Endothelial cell (in vitro differentiated cells): Measurements from ENCODE around the gene DCLK2. TPM values are rescaled to one million over a fixed set of nuclear protein-coding genes. Genes with fewer than 3 reads are reported as not detected.

ENCODE experiments used
- DNase-seq: peaks from one replicate; pipeline ENCODE4 v3.0.0; 2021; ENCODE audit warnings: low spot score
- H3K27ac Mint-ChIP-seq: one replicate; pipeline ENCODE4 v1.8.0; 2021; ENCODE audit warnings: mixed read lengths, inconsistent platforms; ENCODE audit not compliant: unreplicated experiment
- H3K27me3 Mint-ChIP-seq: one replicate; pipeline ENCODE4 v1.8.0; 2021; ENCODE audit warnings: mild to moderate bottlenecking, moderate library complexity, mixed read lengths, inconsistent platforms; ENCODE audit not compliant: unreplicated experiment
- H3K36me3 Mint-ChIP-seq: one replicate; pipeline ENCODE4 v1.8.0; 2021; ENCODE audit warnings: mild to moderate bottlenecking, low read depth, mixed read lengths, inconsistent platforms; ENCODE audit not compliant: unreplicated experiment
- H3K4me1 Mint-ChIP-seq: one replicate; pipeline ENCODE4 v1.8.0; 2021; ENCODE audit warnings: mild to moderate bottlenecking, mixed read lengths, inconsistent platforms; ENCODE audit not compliant: unreplicated experiment
- H3K4me3 Mint-ChIP-seq: one replicate; pipeline ENCODE4 v1.8.0; 2021; ENCODE audit warnings: mild to moderate bottlenecking, mixed read lengths, inconsistent platforms; ENCODE audit not compliant: unreplicated experiment
- H3K9me3 Mint-ChIP-seq: one replicate; pipeline ENCODE4 v1.8.0; 2021; ENCODE audit warnings: mixed read lengths, inconsistent platforms; ENCODE audit not compliant: unreplicated experiment
- CTCF ChIP-seq: fragments of 200-600 bp; sonication (generic); IDR thresholded peaks from one replicate; pipeline ENCODE4 v1.5.0; 2021; ENCODE audit warnings: antibody characterized with exemption; ENCODE audit not compliant: unreplicated experiment
- total RNA-seq: library from RNA; stranded (reverse); fragmentation: NEBNext Ultra II Directional; extraction: Animal tissue kit (Norgen Biotek cat#: 25700); gene quantifications from one replicate; pipeline ENCODE4 v1.2.1, GENCODE V29; 2021; ENCODE audit not compliant: unreplicated experiment

DCLK2 gene
- total RNA-seq, 1 donor from 2014 or later, result 7.8 TPM

- no peak overlapping the region for H3K27ac Mint-ChIP-seq
- H3K4me1 Mint-ChIP-seq, result peaks cover 4% of the 10 kb centered on the region
- peaks cover 15% of the 10 kb centered on the region for H3K36me3 Mint-ChIP-seq
- peaks cover 2% of the 10 kb centered on the region for H3K27me3 Mint-ChIP-seq
- DNase-seq, result no peak
- H3K4me3 Mint-ChIP-seq, result no peak overlapping the region
- TF ChIP-seq CTCF, result no peak
- peaks cover 4% of the 10 kb centered on the region for H3K9me3 Mint-ChIP-seq
These were observed 88.8 kb downstream of the DCLK2 start for GRCh38 chr4:150167054-150167453.

- no peak for DNase-seq
- Mint-ChIP-seq H3K4me1 (peaks cover 51% of the 10 kb centered on the region), H3K9me3 (no peaks in the 10 kb centered on the region), H3K36me3 (peaks cover 4% of the 10 kb centered on the region), H3K4me3 (no peak overlapping the region), H3K27me3 (peaks cover 4% of the 10 kb centered on the region), H3K27ac (peak overlapping the region; percentile 99)
- no peak for TF ChIP-seq CTCF
These were observed 95.2 kb downstream of the DCLK2 start for GRCh38 chr4:150173432-150173861.

GRCh38 chr4:150173982-150174398 lies 95.7 kb downstream of the DCLK2 start:
- no peaks in the 10 kb centered on the region for H3K36me3 Mint-ChIP-seq
- H3K27me3 Mint-ChIP-seq, result peaks cover 4% of the 10 kb centered on the region
- peak; percentile 45 for DNase-seq
- no peak for TF ChIP-seq CTCF
- H3K9me3 Mint-ChIP-seq, result no peaks in the 10 kb centered on the region
- peaks cover 53% of the 10 kb centered on the region for H3K4me1 Mint-ChIP-seq
- H3K27ac Mint-ChIP-seq, result peak overlapping the region; percentile 99
- no peak overlapping the region for H3K4me3 Mint-ChIP-seq

GRCh38 chr4:150176547-150176946 lies 98.3 kb downstream of the DCLK2 start:
- no peak for DNase-seq
- no peak for TF ChIP-seq CTCF
- Mint-ChIP-seq H3K27me3 (peaks cover 3% of the 10 kb centered on the region), H3K4me1 (peaks cover 59% of the 10 kb centered on the region), H3K36me3 (no peaks in the 10 kb centered on the region), H3K9me3 (no peaks in the 10 kb centered on the region), H3K27ac (no peak overlapping the region), H3K4me3 (no peak overlapping the region)

- Mint-ChIP-seq H3K4me3 (no peak overlapping the region), H3K27ac (no peak overlapping the region), H3K36me3 (no peaks in the 10 kb centered on the region), H3K27me3 (peaks cover 5% of the 10 kb centered on the region), H3K9me3 (no peaks in the 10 kb centered on the region), H3K4me1 (peaks cover 62% of the 10 kb centered on the region)
- DNase-seq, result no peak
- no peak for TF ChIP-seq CTCF
These were observed 99.9 kb downstream of the DCLK2 start for GRCh38 chr4:150178161-150178560.
